HG03280 (cell line): ENCODE data around the gene SHQ1.

Experiments
- ATAC-seq: cut with Tn5 transposase; IDR thresholded peaks from one replicate; pipeline ENCODE4 v1.9.1; 2021; ENCODE audit warnings: mild to moderate bottlenecking, moderate library complexity; ENCODE audit not compliant: unreplicated experiment

The SHQ1 gene

DNA sequence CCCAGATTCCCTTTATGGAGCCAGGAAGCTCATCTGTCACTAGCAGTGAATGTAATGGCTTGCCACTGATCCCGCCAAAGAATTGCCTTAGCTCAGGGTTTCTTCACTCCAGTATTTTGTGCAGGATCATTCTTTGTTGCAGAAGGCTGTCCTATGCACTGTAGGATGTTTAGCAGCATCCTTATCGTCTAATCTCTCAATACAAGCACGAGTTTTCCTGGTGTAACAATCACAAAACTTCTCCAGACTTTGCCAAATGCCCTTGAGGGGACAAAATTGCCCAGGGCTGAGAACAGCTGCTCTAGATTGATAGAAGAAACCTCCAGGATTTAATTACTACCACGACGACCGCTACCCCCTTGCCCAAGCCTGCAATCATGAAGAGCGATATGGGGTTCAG, 6.8 kb upstream of the SHQ1 start:
- ATAC-seq, result no peak

DNA sequence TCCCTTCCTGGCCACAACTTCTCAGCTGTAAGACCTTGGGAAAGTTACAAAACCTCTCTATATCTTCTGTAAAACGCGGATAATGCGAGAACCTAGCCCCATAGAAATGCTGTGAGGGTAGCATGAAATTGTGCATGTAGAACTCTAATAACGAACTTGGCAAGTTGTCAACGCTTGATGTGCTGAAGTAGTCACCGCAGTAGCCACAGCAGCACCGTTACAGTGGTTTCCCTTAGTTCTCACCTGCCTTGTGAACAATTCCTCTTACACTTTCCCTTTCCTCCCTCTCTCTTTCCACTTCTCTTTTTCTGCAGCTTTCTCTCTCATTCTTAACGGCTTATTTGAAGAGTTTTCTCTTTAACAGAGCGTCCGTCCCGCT, 447 bp upstream of the SHQ1 start:
- ATAC-seq, result peak; percentile 39

GRCh38 chr3:72847282-72847681, 963 bp downstream of the SHQ1 start:
- no peak for ATAC-seq

DNA sequence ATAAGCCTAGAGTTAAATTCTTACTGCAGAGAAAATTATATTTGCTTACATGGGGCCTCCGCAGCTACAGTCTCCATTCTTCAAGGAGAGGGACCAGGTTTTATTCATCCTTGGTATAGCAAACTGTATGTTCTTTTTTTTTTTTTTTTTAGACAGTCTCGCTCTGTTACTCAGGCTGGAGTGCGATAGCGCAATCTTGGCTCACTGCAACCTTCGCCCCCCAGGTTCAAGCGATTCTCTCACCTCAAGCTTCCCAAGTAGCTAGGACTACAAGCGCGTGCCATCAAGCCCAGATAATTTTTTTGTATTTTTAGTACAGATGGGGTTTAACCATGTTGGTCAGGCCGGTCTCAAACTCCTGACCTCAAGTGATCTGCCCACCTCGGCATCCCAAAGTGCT, 2.1 kb downstream of the SHQ1 start:
- no peak for ATAC-seq

DNA sequence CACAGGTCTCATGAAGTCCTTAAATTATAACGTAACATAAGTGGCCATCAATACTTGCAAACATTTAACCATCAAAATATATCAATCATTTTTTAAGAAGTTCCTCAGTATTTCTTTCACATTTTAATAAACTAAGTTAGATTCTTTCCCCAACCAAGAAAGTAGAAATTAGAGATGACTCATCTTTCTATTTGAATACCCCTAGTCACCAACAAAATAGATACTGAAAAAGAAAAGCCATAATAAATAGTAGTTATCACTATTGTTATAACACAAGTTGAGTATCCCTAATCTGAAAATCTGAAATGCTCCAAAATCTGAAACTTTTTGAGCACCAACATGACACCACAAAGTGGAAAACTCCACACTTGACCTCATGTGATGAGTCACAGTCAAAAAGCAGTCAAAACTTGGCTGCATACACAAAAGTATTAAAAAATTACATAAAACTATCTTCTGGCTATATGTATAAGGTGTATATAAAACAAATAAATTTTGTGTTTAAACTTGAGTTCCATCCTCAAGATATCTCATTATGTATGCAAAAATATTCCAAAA, 3.7 kb downstream of the SHQ1 start:
- ATAC-seq, result no peak

- ATAC-seq, result no peak
These were observed 9.2 kb downstream of the SHQ1 start for GRCh38 chr3:72839057-72839456.

DNA sequence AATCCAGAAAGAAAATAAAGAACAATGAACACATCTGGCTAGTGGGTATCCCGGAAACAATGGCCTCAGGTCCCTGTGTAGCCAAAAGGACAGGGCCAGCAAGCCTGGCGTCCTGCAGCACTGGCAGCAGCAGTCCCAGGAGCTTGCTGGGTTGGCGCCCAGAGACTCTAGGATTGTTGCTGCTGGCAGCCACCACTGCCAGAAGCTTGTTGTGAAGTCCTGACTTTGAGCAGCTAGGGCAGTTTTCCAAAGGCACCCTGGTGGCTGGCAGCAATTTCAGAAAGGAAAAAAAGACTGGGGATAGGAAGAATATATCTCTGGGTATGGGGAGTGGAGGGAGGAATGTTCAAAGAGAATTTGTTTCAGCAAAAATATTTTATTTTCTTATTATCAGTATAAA, 11.3 kb downstream of the SHQ1 start:
- ATAC-seq, result no peak

DNA sequence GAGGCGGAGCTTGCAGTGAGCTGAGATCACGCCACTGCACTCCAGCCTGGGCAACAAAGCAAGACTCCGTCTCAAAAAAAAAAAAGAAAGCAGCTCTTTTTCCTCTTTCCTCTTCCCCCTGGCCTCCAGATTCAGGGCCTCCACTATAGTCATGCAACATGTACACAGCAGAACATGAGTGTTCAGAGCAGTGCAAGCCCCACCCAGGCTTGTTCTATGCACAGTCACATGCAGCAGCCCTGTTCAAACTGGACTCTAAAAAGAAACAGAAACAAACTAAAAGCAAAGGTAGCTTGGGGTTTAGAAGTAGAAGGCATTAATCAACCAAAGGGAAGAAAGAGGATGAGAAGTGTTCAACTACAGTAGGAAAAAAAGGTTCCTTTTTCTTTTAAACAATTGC, 11.8 kb downstream of the SHQ1 start:
- no peak for ATAC-seq

GRCh38 chr3:72830452-72831223, 17.6 kb downstream of the SHQ1 start:
- ATAC-seq, result no peak

- no peak for ATAC-seq
These were observed 18.5 kb downstream of the SHQ1 start for GRCh38 chr3:72829701-72830100.

DNA sequence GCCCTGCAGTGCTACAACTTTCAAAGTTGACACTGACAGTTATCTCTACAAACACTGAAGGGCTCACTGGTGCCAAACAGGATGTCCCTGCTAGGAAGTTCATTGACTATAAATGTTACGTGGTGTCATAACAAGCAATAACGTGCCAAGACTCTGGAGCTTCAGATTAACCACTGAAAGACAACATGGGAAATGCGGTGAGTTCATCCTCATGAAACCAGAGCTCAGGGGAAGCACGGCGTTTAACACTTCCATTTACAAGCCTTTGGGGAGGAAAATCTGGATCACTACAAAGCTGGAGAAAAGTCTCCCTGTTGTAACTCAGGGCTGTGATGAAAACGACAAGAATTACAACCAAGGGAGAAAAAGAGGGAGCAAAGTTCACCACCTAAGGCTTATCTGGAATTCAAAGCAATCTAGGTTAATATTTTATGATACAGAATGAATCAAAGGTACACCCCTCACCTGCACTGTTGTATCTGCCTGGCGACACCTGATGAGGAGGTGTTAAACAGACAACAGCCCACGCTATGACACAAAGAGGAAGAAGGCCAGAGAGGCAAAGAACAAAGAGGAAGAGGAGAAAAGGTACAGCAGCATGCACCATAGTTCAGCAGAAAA, 27.0 kb downstream of the SHQ1 start:
- no peak for ATAC-seq

DNA sequence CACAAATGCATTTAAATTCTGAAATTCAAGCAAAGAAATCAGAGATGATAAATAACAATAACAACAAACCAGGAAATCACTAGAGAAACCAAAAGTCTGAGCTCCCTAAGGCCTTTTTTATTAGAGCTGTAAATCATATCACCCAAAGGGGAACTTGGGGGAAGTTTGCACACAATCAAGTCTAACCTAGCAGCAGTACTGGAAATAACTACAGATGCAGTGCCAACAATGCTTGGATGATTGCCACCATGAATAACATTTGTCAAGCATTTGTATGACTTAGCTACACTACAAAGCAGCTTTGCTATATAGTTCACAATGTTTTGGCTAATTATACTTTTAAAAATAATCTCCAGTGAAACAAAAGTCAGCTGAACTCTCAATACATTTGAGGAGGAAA, 27.8 kb downstream of the SHQ1 start:
- ATAC-seq, result no peak

- no peak for ATAC-seq
These were observed 29.3 kb downstream of the SHQ1 start for GRCh38 chr3:72818905-72819304.

- no peak for ATAC-seq
These were observed 30.0 kb downstream of the SHQ1 start for GRCh38 chr3:72818092-72818773.

GRCh38 chr3:72816862-72817355, 31.3 kb downstream of the SHQ1 start:
- peak; percentile 59 for ATAC-seq

DNA sequence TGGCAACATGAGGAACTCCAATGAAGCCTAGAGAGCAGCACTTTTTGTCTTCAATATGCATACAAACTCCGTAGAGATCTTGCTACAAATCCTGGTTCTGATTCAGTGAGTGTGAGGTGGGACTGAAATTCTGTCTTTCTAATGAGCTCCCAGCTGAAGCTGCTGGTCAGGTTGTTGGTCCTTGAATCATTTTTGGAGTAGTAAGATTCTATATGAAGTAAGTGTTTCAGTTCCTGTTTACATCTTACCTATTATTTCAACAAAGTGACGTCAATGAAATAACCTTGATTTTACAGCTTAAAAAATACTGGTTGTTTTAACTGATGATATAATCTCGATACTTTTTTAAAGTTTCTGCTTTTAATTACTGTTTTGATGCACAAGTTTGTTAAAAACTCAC, 33.9 kb downstream of the SHQ1 start:
- peak; percentile 40 for ATAC-seq

GRCh38 chr3:72812201-72812600, 36.0 kb downstream of the SHQ1 start:
- ATAC-seq, result no peak

GRCh38 chr3:72811571-72811970, 36.7 kb downstream of the SHQ1 start:
- no peak for ATAC-seq

GRCh38 chr3:72810659-72811434, 37.4 kb downstream of the SHQ1 start:
- no peak for ATAC-seq

DNA sequence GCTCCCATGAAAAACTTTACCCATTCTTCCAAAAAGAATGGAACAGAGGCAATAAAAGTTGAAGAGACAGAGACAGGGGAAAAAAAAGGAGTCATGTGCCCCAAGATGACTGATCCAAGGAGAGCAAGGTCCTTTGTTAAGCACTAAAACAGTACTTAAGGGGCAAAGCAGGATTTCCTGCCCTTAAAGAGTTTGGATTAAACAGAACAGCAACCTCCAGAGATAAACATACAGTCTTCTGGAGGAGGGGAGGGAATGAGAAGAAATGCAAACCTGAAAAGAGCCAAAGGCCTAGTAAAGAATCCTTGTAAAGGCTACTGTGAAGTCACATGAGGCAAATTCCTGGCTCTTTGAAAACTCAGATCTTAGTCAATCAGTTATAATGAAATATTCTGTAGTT, 38.2 kb downstream of the SHQ1 start:
- ATAC-seq, result no peak

GRCh38 chr3:72804361-72804760, 43.9 kb downstream of the SHQ1 start:
- ATAC-seq, result no peak
